GM08714 (cell line): Measurements from ENCODE around the gene CR1.
"Not testable (repeated sequence)": the region's sequence is repeated elsewhere in the genome, so short reads cannot be mapped to it uniquely, and the experiment has no call there.

Experiments
- H3K4me3 ChIP-seq: fragments of 200-500 bp; sonication (Bioruptor generic); 2 replicates; pipeline ENCODE4 v1.5.1; 2014; ENCODE audit warnings: mild to moderate bottlenecking, low read length, inconsistent platforms
- ZNF274 ChIP-seq: IDR thresholded peaks from 2 replicates; pipeline ENCODE4 v1.6.1; 2012; ENCODE audit warnings: mild to moderate bottlenecking, low read depth, low read length

CR1 gene

GRCh38 chr1:207659545-207660153, 163.7 kb downstream of the CR1 start:
- no peak for TF ChIP-seq ZNF274
- no peak overlapping the region for H3K4me3 ChIP-seq

- not testable (repeated sequence) for H3K4me3 ChIP-seq
These were observed 165.5 kb downstream of the CR1 start for GRCh38 chr1:207661420-207661819.

- no peak for TF ChIP-seq ZNF274
These were observed 170.4 kb downstream of the CR1 start for GRCh38 chr1:207666342-207666741.

GRCh38 chr1:207669528-207670009, 173.6 kb downstream of the CR1 start:
- TF ChIP-seq ZNF274: no peak
- H3K4me3 ChIP-seq: no peak overlapping the region; the same call in 1 of the 2 replicates

More at GRCh38 chr1:207666342-207666741, 170.4 kb downstream of the CR1 start:
- no peak overlapping the region for H3K4me3 ChIP-seq

GRCh38 chr1:207670192-207670591, 174.2 kb downstream of the CR1 start:
- no peak overlapping the region for H3K4me3 ChIP-seq
- TF ChIP-seq ZNF274: no peak

- no peak for TF ChIP-seq ZNF274
- no peak overlapping the region for H3K4me3 ChIP-seq
These were observed 175.0 kb downstream of the CR1 start for GRCh38 chr1:207670997-207671396.

- no peak overlapping the region for H3K4me3 ChIP-seq
- TF ChIP-seq ZNF274: no peak
These were observed 176.7 kb downstream of the CR1 start for GRCh38 chr1:207672522-207673130.

GRCh38 chr1:207673399-207673798, 177.4 kb downstream of the CR1 start:
- H3K4me3 ChIP-seq: no peak overlapping the region
- TF ChIP-seq ZNF274: no peak

GRCh38 chr1:207676153-207676552, 180.2 kb downstream of the CR1 start:
- no peak overlapping the region for H3K4me3 ChIP-seq
- TF ChIP-seq ZNF274: no peak

- H3K4me3 ChIP-seq: not testable (repeated sequence)
These were observed 184.8 kb downstream of the CR1 start for GRCh38 chr1:207680590-207681388.

GRCh38 chr1:207682872-207683434, 187.0 kb downstream of the CR1 start:
- H3K4me3 ChIP-seq: not testable (repeated sequence)

- not testable (repeated sequence) for H3K4me3 ChIP-seq
These were observed 194.6 kb downstream of the CR1 start for GRCh38 chr1:207690551-207690950.

GRCh38 chr1:207691010-207691409, 195.1 kb downstream of the CR1 start:
- no peak for TF ChIP-seq ZNF274
- H3K4me3 ChIP-seq: no peak overlapping the region
